GM19035 (cell line): ENCODE results near the gene RPRD1A.
A peak's percentile ranks its signal among the peaks of the same experiment; 100 is the strongest.
"Not testable (repeated sequence)": the region's sequence is repeated elsewhere in the genome, so short reads cannot be mapped to it uniquely, and the experiment has no call there.

Source experiments
- ATAC-seq: cut with Tn5 transposase; IDR thresholded peaks from one replicate; pipeline ENCODE4 v1.9.1; 2021; ENCODE audit not compliant: unreplicated experiment

Gene RPRD1A

DNA sequence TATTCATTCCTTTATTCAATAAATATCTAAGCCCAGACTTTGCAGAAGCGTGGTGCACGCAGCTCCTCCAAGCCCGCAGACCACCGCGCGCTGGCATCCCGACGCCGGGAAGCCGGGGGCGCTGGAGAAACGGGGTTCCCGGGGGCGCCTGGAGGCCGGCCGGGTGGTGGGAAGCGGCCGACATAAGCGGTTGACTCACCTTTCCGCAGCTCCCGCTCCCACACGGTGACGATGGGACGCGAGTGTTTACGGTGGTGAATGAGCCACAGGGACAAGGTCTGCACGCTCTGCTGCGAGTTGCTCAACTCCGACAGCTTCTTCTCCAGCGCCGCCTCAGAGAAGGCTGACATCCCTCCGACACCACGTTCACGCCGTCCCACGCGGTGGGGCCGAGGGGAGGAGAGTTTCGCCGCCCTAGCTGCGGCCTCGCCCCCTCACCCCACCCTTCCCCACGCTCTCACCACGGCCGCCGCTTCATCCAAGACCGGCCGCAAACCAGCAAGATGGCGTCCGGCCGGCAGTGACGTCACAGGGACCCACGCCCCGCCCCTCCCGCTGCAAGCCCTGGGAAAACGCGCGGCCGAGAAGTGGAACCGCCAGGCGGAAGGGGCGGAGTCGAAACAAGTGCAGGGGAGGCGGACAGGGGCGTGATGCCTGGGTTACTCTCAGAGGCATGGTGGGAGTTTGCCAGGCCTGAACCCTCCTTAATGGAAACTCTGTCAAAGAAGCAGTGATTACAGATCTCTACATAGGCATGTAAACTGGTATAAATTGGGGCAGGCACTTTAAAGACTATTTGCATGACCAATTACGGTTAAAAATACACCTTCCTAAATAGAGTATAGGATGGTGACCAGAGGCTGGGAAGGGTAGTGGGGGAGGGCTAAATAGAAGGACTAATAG, at the start of gene RPRD1A:
RPRD1A (minus strand) TSS at position 505 of the 903 bp plus-strand sequence; CDS start at position 350, 155 bp downstream.
- ATAC-seq = peak; percentile 95

GRCh38 chr18:36116771-36117170, 49.4 kb upstream of the RPRD1A start:
- ATAC-seq = not testable (repeated sequence)

DNA sequence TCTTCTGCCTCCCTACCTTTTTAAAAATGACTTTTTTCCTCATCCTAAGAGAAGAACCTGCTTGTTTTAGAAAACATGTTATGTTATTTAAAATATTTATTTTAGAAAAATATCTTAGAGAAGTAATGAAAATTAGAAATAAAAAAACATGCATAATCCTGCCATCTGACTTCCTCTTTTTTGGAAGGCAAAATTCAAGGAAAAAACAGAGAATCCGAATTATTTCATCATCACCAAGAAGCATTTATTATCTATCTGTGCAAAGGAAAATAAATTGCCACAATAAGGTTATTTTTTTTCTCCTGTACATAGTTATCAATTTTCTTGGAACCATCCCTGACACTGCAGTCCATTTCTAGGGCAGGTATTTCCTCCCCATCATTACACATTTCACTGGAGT, 47.4 kb upstream of the RPRD1A start:
- no peak for ATAC-seq

GRCh38 chr18:36114251-36114650, 46.9 kb upstream of the RPRD1A start:
- no peak for ATAC-seq

- ATAC-seq = no peak
Observed at GRCh38 chr18:36112302-36112701, 44.9 kb upstream of the RPRD1A start.

GRCh38 chr18:36109737-36110136, 42.4 kb upstream of the RPRD1A start:
- ATAC-seq = no peak

GRCh38 chr18:36108601-36109000, 41.2 kb upstream of the RPRD1A start:
- no peak for ATAC-seq

DNA sequence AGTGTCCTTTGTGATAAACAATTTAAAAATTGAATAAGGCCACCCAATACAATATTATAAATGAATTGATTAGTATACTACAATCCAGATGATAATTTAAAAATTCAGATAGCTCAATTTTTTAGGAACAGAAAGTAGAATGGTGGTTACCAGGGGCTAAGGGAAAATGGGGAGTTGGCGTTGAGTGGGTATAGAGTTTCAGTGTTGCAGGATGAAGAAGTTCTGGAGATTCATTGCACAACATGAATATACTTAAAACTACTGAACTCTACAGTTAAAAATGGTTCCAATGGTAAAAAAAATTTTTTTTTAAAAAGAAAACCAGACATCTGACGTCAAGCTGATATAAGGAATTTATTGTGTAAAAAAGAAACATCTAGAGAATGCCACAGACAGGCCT, 40.8 kb upstream of the RPRD1A start:
- no peak for ATAC-seq

GRCh38 chr18:36107477-36107876, 40.1 kb upstream of the RPRD1A start:
- ATAC-seq = no peak

DNA sequence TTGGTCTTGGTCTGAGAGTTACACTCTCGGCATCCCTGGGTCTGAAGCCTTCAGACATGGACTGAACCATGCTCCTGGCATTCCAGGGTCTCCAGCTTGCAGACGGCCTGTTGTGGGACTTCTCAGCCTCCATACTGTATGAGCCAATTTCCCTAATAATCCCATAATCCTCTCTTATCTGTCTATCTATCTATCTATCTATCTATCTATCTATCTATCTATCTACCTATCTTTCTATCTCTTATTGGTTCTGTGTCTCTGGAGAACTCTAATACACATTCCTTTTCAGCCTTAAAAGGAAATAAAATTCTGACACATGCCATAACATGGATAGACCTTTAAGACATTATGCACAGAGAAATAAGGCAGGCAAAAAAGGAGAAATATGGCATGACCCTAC, 37.4 kb upstream of the RPRD1A start:
- ATAC-seq = no peak

- ATAC-seq = no peak
Observed at GRCh38 chr18:36101943-36102342, 34.6 kb upstream of the RPRD1A start.

DNA sequence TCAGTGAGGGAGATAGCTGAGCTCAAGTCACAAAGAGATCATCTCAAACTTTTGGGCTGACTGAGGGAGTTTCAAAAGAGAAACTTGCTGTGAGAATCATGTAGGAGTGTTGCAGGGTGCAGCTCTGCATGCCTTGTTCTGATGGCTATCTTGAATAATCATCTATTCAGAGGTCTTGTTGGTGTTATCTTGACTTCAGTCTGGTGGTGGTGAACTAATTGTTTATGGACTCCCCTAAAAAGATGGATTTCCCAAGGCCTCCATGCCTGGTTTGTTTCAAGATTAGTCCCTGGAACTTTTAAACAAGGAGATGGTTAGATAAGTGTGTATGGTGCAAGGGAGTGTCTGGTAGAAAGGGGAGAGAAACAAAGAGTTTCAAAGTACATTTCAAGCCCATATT, 32.0 kb upstream of the RPRD1A start:
- ATAC-seq = no peak

DNA sequence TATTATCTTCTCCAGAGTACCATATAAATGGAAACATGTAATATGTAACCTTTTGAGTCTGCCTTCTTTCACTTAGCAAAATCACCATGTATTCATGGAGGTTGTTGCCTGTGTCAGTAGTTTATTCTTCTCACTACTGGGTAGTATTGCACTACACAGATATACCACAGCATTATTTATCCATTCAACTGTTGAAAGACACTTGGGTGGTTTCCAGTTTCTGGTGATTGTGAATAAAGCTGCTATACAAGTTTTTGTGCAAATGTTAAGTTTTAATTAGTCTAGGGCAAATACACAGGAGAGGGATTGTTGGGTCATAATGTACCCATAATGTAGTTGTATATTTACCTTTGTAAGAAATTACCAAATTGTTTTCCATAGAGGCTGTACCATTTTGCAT, 29.6 kb upstream of the RPRD1A start:
- no peak for ATAC-seq

- no peak for ATAC-seq
Observed at GRCh38 chr18:36095936-36096519, 28.7 kb upstream of the RPRD1A start.

DNA sequence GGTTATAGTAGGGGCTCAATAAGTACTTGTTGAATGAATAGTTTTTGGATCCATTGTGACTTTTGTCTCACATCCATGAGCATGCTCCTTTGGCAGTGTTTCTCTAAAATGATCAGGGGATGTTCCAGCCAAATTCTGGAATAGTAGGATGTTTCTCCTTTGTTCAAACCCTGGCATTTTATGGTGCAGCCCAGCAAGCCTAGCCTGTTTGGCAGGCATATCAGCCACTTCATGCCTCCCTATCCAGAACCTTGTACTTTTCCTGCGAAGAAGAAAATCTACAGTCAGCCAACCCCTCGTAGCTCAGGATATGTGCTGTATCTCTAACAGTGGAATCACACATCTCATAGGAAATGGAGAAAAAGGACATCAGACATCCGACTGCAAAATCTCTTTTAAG, 27.1 kb upstream of the RPRD1A start:
- ATAC-seq = no peak

DNA sequence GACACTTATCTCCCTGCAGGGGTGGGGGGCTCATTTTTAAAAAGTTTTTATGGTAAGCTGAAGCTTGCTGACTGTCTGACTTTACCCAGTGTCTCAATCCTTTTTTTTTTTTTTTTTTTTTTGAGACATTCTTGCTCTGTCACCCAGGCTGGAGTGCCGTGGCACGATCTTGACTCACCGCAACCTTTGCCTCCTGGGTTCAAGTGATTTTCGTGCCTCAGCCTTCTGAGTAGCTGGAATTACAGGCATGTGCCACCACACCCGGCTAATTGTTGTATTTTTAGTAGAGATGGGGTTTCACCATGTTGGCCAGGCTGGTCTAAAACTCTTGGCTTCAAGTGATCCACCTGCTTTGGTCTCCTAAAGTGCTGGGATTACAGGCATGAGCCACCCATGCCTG, 24.8 kb upstream of the RPRD1A start:
- not testable (repeated sequence) for ATAC-seq

DNA sequence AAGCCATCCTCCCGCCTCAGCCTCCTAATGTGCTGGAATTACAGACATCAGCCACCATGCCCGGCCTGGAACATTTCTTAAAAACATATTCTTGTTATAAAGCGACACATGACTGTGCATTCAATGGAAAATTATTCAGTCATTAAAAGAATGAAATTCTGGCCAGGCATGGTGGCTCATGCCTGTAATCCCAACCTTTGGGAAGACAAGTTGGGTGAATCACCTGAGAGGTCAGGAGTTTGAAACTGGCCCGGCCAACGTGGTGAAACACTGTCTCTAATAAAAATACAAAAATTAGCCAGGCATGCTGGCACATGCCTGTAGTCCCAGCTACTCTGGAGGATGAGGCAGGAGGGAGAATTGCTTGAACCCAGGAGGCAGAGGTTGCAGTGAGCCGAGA, 21.6 kb upstream of the RPRD1A start:
- ATAC-seq = no peak

DNA sequence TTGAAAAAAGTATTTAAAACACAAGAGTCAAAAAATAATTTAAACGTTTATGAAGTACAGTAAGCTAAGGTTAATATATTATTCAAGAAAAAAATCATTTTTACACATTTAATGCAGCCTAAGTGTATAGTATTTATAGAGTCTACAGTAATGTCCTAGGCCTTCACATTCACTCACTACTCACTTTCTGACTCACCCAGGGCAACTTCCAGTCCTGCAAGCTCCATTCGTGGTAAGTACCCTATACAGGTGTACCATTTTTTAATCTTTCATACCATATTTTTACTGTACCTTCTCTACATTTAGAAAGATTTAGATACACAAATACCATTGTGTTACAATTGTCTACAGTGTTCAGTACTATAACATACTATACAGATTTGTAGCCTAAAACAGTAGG, 20.9 kb upstream of the RPRD1A start:
- no peak for ATAC-seq

GRCh38 chr18:36086186-36086585, 18.8 kb upstream of the RPRD1A start:
- ATAC-seq = no peak

DNA sequence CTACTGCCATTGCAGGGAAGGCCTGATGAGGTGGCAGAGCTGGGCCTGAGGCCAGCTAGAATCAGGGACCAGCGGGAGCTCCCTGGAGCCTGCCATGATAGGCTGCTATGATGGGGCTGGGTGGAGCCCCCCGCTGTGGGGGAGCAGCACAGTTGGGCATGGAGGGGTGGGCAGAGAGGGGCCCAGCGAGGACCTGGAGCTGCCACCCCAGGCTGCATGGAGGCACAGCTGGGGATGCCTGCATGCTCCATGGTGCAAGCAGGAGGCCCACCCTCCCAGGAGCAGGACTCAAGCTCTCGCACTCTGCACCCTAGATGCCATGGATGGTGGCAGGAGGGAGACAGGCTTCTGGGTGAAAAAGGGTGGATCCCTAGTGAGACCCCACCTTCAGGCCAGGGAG, 17.8 kb upstream of the RPRD1A start:
- no peak for ATAC-seq

GRCh38 chr18:36083729-36084128, 16.4 kb upstream of the RPRD1A start:
- no peak for ATAC-seq

DNA sequence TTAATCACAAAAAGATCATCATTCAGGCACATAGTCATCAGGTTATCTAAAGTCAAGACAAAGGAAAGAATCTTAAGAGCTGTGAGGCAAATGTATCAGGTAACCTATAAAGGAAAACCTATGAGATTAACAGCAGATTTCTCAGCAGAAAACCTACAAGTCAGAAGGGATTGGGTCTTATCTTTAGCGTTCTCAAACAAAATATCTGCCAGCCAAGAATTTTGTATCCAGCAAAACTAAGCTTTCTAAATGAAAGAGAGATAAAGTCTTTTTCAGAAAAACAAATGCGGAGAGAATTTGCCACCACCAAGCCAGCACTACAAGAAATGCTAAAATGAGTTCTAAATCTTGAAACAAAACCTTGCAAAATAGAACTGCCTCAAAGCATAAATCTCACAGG, 13.8 kb upstream of the RPRD1A start:
- not testable (repeated sequence) for ATAC-seq
